Fibroblast of mammary gland (primary cell): Measurements from ENCODE around the gene CDK6.
A peak's percentile ranks its signal among the peaks of the same experiment; 100 is the strongest.

Experiments
- DNase-seq: peaks from one replicate; pipeline ENCODE4 v3.0.0-alpha.2; 2010; ENCODE audit warnings: low read depth
- H3K4me3 ChIP-seq: 2 replicates; pipeline ENCODE4 v1.5.1; 2011; ENCODE audit warnings: low read depth, mild to moderate bottlenecking, low read length, moderate library complexity; ENCODE audit not compliant: control insufficient read depth
- CTCF ChIP-seq: conservative IDR thresholded peaks from 2 replicates; pipeline ENCODE4 v1.5.1; 2011; ENCODE audit warnings: low read depth, low read length, inconsistent platforms; ENCODE audit not compliant: control insufficient read depth, insufficient read depth

Gene CDK6

GRCh38 chr7:92586841-92587240, 249.5 kb downstream of the CDK6 start:
- DNase-seq: no peak
- no peak for TF ChIP-seq CTCF
- H3K4me3 ChIP-seq: no peak overlapping the region

GRCh38 chr7:92586403-92586802, 250.0 kb downstream of the CDK6 start:
- no peak for TF ChIP-seq CTCF
- DNase-seq: peak; percentile 52
- no peak overlapping the region for H3K4me3 ChIP-seq

GRCh38 chr7:92584953-92585352, 251.4 kb downstream of the CDK6 start:
- no peak overlapping the region for H3K4me3 ChIP-seq
- no peak for TF ChIP-seq CTCF
- DNase-seq: no peak

GRCh38 chr7:92582948-92583347, 253.4 kb downstream of the CDK6 start:
- no peak for TF ChIP-seq CTCF
- no peak overlapping the region for H3K4me3 ChIP-seq
- DNase-seq: no peak

- DNase-seq: no peak
- no peak overlapping the region for H3K4me3 ChIP-seq
- TF ChIP-seq CTCF: no peak
These were observed 260.1 kb downstream of the CDK6 start for GRCh38 chr7:92576296-92576695.

GRCh38 chr7:92569137-92569536, 267.2 kb downstream of the CDK6 start:
- no peak for TF ChIP-seq CTCF
- no peak overlapping the region for H3K4me3 ChIP-seq
- DNase-seq: peak; percentile 22

GRCh38 chr7:92567460-92567859, 268.9 kb downstream of the CDK6 start:
- H3K4me3 ChIP-seq: no peak overlapping the region
- peak; percentile 70 for DNase-seq
- TF ChIP-seq CTCF: no peak
